ENCODE measurements around the gene SGIP1.
"Not testable (repeated sequence)": the region's sequence is repeated elsewhere in the genome, so short reads cannot be mapped to it uniquely, and the experiment has no call there.

Gene SGIP1

GRCh38 chr1:66733348-66734017 is 199.5 kb downstream of the SGIP1 start:
- DNase-seq = no peak

DNA sequence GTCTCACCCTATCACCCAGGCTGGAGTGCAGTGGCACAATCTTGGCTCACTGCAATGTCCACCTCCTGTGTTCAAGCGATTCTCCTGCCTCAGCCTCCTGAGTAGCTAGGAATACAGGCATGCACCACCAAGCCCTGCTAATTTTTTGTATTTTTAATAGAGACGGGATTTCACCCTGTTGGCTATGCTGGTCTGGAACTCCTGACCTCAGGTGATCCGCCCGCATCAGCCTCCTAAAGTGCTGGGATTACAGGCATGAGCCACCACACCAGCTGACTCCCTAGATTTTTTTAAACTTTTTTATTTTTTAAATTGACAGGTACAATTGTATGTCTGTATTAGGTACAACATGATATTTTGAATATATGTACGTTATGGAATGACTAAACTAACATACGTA is 200.6 kb downstream of the SGIP1 start:
- DNase-seq = not testable (repeated sequence)

- no peak for DNase-seq
Measured at GRCh38 chr1:66737836-66738235, 203.9 kb downstream of the SGIP1 start.

GRCh38 chr1:66739401-66740157 is 205.6 kb downstream of the SGIP1 start:
- DNase-seq = no peak

DNA sequence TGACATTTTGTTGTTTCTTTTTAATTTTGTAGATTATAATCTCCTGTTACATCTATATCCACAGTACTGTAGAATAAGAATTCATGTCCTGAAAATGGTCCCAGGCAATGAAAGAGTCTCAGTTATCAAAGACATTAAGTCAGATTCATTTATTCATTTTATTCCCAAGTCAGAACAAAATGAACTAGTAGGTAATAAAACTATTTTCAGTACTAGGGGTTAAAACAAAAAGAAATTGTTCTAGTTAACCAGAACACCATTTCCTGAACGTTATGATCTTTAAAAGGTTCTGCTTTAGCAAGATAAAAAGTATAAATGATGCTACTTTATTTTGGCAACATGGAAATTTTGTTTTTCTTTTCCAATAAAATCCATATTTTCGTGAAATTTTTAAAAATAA is 211.5 kb downstream of the SGIP1 start:
- no peak for DNase-seq

DNA sequence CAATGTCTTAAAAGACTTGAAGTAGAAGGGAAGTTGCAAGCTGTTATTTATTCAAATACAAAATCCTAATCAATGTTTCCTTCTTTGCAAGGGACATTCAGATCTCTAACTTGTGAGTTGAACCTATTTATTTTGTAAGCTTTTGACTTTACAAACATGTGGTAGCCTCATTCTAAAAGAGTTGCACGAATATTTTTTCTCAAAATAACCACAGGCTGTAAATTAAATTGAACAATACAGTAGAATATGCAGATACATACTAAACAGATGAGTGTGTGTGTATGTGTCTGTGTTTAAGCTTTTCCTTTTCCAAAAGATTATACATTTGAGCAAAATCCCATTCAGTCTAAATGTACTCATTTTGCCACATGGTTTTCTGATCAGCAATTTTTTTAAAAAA is 213.5 kb downstream of the SGIP1 start:
- no peak for DNase-seq

DNA sequence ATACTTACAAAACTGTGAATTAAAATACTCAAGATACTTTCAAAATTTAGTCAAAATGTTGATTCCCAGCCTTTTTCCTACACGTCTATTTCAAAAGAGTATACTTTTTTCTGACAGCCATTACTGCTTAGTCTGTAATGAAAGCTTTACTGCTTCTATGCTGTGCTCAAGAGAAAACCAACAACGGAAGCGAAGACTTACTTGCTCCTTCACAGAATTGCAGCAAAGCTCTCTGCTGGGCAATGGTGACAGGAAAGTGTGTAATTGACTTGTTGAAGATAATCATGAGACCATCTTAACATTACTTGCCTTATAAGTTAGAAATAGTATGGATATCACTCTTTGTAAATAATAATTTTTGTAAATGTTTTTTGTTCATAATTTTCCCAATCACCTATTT is 216.6 kb downstream of the SGIP1 start:
- DNase-seq = no peak

GRCh38 chr1:66751160-66751559 is 217.2 kb downstream of the SGIP1 start:
- no peak for DNase-seq

GRCh38 chr1:66752000-66752592 is 218.1 kb downstream of the SGIP1 start, which contains the start of gene DYNLT5:
Gene DYNLT5, plus strand, starts transcription at chr1:66752459. Its CDS starts 2,200 bp downstream, at chr1:66754659.
- no peak for DNase-seq

- DNase-seq = no peak
Measured at GRCh38 chr1:66752671-66753371, 218.9 kb downstream of the SGIP1 start.

DNA sequence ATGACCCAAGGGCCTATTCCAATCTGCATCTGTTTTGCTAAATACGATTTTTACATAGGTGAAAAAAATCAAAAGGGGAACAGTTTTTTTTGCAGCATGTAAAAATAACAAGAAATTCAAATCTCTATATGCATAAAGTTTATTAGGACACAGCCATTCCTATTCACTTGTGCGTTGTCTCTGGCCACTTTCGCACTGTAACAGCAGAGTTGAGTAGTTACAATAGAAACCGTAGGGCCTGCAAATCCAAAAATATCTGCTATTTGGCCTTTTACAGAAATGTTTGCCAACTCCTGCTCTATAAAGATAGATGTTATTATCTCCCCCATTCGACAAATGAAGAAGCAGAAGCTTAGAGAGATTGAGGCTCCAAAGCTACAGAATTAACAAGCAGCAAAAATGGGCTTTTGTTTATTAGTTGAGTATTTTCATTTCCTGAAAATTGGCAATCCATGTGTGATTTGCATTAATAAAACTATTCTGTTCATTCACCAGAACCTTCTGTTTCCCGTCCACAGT is 223.8 kb downstream of the SGIP1 start:
- no peak for DNase-seq

DNA sequence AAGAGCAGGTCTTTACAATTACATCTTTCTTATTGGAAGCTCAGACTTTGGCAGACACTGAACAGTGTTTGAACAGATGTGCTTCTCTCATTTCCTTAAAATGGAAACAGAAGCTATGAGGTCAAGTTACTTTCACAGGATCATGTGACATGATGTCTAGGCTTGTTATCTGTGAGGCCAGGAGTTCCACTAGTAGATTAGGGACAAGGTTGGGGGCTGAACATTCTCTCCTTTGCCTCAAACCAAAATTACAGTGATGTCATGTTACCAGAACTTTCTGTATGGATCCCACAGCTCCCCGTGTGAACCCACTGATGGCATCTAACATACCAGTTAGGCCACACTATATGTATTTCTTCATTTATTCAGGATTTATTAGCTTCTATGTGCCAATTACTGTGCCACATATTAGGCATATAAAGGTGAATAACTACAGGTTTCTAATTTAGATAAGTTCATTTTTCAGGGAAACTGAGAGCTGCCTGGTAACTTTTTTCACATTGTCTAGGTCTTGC is 224.3 kb downstream of the SGIP1 start:
- DNase-seq = peak; percentile 9

- DNase-seq = no peak
Measured at GRCh38 chr1:66760506-66760905, 226.6 kb downstream of the SGIP1 start.

GRCh38 chr1:66761221-66761620 is 227.3 kb downstream of the SGIP1 start:
- no peak for DNase-seq

DNA sequence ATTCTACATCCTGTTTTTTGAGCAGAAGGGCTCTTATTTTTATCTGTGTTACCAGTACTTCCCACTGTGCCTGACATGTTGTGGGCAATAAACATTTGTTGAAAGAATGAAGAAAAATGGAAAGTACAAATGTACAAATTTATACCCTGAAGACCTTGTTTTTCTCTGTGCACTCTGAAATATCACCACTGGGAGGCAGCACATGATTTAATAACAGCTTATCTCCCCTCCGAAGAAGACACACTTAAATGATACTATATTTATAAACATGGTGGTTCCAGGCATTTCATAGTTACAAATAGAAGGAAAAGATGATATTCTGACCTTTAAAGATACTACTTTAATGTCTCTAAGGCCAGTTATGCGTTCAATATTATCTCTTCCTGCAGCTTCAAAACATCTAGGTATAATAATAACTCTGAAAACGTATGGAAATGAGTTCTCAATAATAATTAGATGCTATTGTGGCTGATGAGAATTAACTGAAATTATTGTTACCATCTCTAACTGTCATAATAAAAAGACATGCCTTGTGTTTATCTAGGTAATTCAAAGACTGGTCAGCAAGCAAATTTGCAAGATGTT is 231.1 kb downstream of the SGIP1 start:
- peak; percentile 34 for DNase-seq

GRCh38 chr1:66767626-66768025 is 233.7 kb downstream of the SGIP1 start:
- no peak for DNase-seq

- no peak for DNase-seq
Measured at GRCh38 chr1:66768965-66769364, 235.0 kb downstream of the SGIP1 start.

- no peak for DNase-seq
Measured at GRCh38 chr1:66769512-66770229, 235.7 kb downstream of the SGIP1 start.

DNA sequence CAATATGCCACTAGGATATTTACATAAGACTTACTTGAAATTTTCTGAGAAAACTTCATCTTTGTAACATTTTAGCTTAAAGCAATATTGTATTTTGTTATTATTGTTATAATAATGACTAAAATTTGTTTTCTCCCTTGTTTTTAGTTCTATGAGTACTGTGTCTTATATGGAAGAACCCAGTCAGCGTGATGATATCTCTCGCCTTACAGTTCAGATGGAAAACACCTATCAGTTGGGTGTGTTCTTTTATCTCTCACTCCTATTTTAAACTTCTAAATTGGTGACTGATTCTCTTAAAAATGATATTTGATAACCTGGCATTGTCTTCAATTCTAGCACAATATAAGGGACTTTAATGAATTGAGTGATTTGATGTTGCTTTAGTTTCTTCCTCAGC is 236.3 kb downstream of the SGIP1 start:
- no peak for DNase-seq

DNA sequence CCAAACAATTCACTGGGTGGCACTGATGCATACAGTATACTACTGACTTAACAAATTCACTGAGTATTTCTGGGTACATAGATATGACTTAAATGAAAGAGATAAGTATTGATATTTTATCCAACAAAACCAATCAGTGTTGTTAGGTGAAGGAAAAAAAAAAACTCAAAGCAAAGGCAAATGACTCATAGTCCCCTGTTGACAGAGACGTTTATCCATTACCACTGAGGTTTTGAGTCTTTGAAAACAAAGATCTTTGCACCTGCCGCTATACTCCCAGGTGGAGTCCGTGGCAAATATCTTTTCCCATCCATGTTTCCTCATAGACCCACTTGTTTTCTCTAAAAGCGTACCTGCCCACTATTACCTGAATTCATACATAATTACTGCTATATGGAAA is 236.7 kb downstream of the SGIP1 start:
- no peak for DNase-seq

DNA sequence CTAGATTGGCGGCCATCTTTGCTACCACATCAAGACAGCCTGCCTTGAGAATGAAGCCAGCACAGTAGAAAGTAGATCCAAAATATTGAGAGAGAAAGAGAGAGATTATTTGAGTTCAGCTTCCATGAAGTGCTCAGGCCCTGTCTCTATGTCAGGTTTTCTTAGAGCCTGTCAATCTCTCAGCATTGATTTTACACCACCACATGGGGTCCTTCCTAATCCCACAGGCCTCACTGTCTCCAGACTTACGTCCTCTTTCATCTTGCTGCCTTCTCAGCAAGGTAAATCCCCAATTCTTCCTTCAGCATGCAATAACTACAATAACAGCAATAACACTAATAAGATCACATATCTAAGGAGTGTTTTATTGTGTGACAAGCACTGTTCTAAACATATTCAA is 239.3 kb downstream of the SGIP1 start:
- DNase-seq = no peak

GRCh38 chr1:66774438-66774837 is 240.5 kb downstream of the SGIP1 start:
- DNase-seq = no peak

Data from NCI-H510A (cell line).